ENCODE measurements around the gene COL5A1.

The COL5A1 gene

GRCh38 chr9:134689321-134690181 is 47.9 kb downstream of the COL5A1 start:
- no peak overlapping the region for H3K4me3 ChIP-seq (replicated peaks; ENCODE audit: insufficient read depth, low read length)
- peaks cover 2% of the 10 kb centered on the region for H3K27me3 ChIP-seq (ENCODE audit: insufficient read depth, poor library complexity, severe bottlenecking)
- peak; percentile 26 to 39 for DNase-seq (ENCODE audit: low read depth in 1 of 2, low spot score in 1 of 2)
- no peak for TF ChIP-seq SPI1 (IDR thresholded peaks at IDR 0.05; ENCODE audit: borderline replicate concordance, low read depth)
- TF ChIP-seq GABPA (IDR thresholded peaks at IDR 0.05; ENCODE audit: low read depth), result no peak
- no peak for TF ChIP-seq POLR2AphosphoS5 (IDR thresholded peaks at IDR 0.05; ENCODE audit: low read depth)
- TF ChIP-seq REST (IDR thresholded peaks at IDR 0.05; ENCODE audit: insufficient replicate concordance, low read depth), result no peak
- peak; percentile 77 for TF ChIP-seq CTCF (IDR thresholded peaks at IDR 0.05; ENCODE audit: insufficient read depth, low read length)
- H3K27ac ChIP-seq (replicated peaks), result no peak overlapping the region

GRCh38 chr9:134690301-134690751 is 48.7 kb downstream of the COL5A1 start:
- no peak overlapping the region for H3K27ac ChIP-seq (replicated peaks)
- no peak for DNase-seq (ENCODE audit: low read depth in 1 of 2, low spot score in 1 of 2)
- no peak overlapping the region for H3K4me3 ChIP-seq (replicated peaks; ENCODE audit: insufficient read depth, low read length)
- peaks cover 2% of the 10 kb centered on the region for H3K27me3 ChIP-seq (ENCODE audit: insufficient read depth, poor library complexity, severe bottlenecking)
- TF ChIP-seq SPI1 (IDR thresholded peaks at IDR 0.05; ENCODE audit: borderline replicate concordance, low read depth) (no peak), CTCF (IDR thresholded peaks at IDR 0.05; ENCODE audit: insufficient read depth, low read length) (no peak), REST (IDR thresholded peaks at IDR 0.05; ENCODE audit: insufficient replicate concordance, low read depth) (no peak), POLR2AphosphoS5 (IDR thresholded peaks at IDR 0.05; ENCODE audit: low read depth) (no peak), GABPA (IDR thresholded peaks at IDR 0.05; ENCODE audit: low read depth) (no peak)

GRCh38 chr9:134690946-134691694 is 49.5 kb downstream of the COL5A1 start:
- no peak for DNase-seq (ENCODE audit: low read depth in 1 of 2, low spot score in 1 of 2)
- TF ChIP-seq POLR2AphosphoS5 (IDR thresholded peaks at IDR 0.05; ENCODE audit: low read depth) (no peak), REST (IDR thresholded peaks at IDR 0.05; ENCODE audit: insufficient replicate concordance, low read depth) (no peak), SPI1 (IDR thresholded peaks at IDR 0.05; ENCODE audit: borderline replicate concordance, low read depth) (no peak), CTCF (IDR thresholded peaks at IDR 0.05; ENCODE audit: insufficient read depth, low read length) (no peak), GABPA (IDR thresholded peaks at IDR 0.05; ENCODE audit: low read depth) (no peak)
- Histone ChIP-seq H3K4me3 (replicated peaks; ENCODE audit: insufficient read depth, low read length) (no peak overlapping the region), H3K27ac (replicated peaks) (no peak overlapping the region), H3K27me3 (ENCODE audit: insufficient read depth, poor library complexity, severe bottlenecking) (peaks cover 2% of the 10 kb centered on the region)

Measured in HL-60 (cell line).